Activated gamma-delta T cell (primary cell): Measurements from ENCODE around the gene RERE.

Experiments
- DNase-seq: peaks from one replicate; lab custom pipeline; 2025; lab: John Stamatoyannopoulos, UW

The RERE gene

GRCh38 chr1:8478566-8478965 is 338.9 kb downstream of the RERE start:
- DNase-seq: no peak

GRCh38 chr1:8477983-8478362 is 339.5 kb downstream of the RERE start:
- DNase-seq: no peak

GRCh38 chr1:8477166-8477982 is 340.1 kb downstream of the RERE start:
- DNase-seq: no peak

GRCh38 chr1:8476006-8476405 is 341.4 kb downstream of the RERE start:
- DNase-seq: no peak

- no peak for DNase-seq
Observed at GRCh38 chr1:8474369-8474768, 343.1 kb downstream of the RERE start.

- no peak for DNase-seq
Observed at GRCh38 chr1:8473891-8474300, 343.5 kb downstream of the RERE start.

GRCh38 chr1:8473121-8473875 is 344.1 kb downstream of the RERE start:
- DNase-seq: no peak

- no peak for DNase-seq
Observed at GRCh38 chr1:8472668-8473067, 344.8 kb downstream of the RERE start.

GRCh38 chr1:8471451-8471850 is 346.0 kb downstream of the RERE start:
- DNase-seq: no peak

GRCh38 chr1:8468751-8469150 is 348.7 kb downstream of the RERE start:
- DNase-seq: no peak

- no peak for DNase-seq
Observed at GRCh38 chr1:8467308-8467707, 350.1 kb downstream of the RERE start.

GRCh38 chr1:8465692-8466091 is 351.7 kb downstream of the RERE start:
- DNase-seq: no peak

GRCh38 chr1:8465013-8465412 is 352.4 kb downstream of the RERE start:
- DNase-seq: no peak

GRCh38 chr1:8464377-8464776 is 353.1 kb downstream of the RERE start:
- DNase-seq: no peak

- DNase-seq: no peak
Observed at GRCh38 chr1:8463144-8463927, 354.1 kb downstream of the RERE start.

- no peak for DNase-seq
Observed at GRCh38 chr1:8462371-8462892, 355.0 kb downstream of the RERE start.

- DNase-seq: no peak
Observed at GRCh38 chr1:8461351-8462110, 355.9 kb downstream of the RERE start.

- DNase-seq: no peak
Observed at GRCh38 chr1:8460784-8461183, 356.7 kb downstream of the RERE start.

- DNase-seq: no peak
Observed at GRCh38 chr1:8460132-8460544, 357.3 kb downstream of the RERE start.

GRCh38 chr1:8458607-8459006 is 358.8 kb downstream of the RERE start:
- no peak for DNase-seq

- no peak for DNase-seq
Observed at GRCh38 chr1:8457760-8458381, 359.6 kb downstream of the RERE start.
